ENCODE data around the gene SLAMF6. TPM values are rescaled to one million over a fixed set of nuclear protein-coding genes. Genes with fewer than 3 reads are reported as not detected.

Gene SLAMF6
- total and polyA plus RNA-seq, 4 donors, result 0.76 to 1.2 (median 0.92) TPM

DNA sequence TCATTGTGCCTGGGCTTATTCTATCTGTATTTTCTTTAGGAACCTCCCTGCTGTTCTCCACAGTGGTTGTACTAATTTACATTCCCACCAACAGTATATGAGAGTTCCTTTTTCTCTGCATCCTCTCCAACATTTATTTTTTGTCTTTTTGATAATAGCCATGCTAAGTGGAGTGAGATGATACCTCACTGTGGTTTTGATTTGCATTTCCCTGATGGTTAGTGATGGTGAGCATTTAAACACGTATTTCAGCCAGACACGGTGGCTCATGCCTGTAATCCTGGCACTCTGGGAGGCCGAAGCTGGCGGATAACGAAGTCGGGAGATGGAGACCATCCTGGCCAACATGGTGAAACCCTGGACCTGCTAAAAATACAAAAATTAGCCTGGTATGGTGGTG is 57.9 kb downstream of the SLAMF6 start:
- Histone ChIP-seq H3K9ac (ENCODE audit: low read depth in 1 of 2, low read length in 2 of 2) (no peak overlapping the region), H3K4me1 (ENCODE audit: control insufficient read depth in 4 of 4, insufficient read depth in 4 of 4, low read length in 3 of 4) (no peaks in the 10 kb centered on the region), H3K4me3 (ENCODE audit: low read depth in 1 of 3, low read length in 3 of 3) (no peak overlapping the region), H3K27ac (ENCODE audit: low read depth in 1 of 2, low read length in 2 of 2) (no peak overlapping the region), H3K9me3 (ENCODE audit: control insufficient read depth in 4 of 4, low read length in 3 of 4) (no peaks in the 10 kb centered on the region), H3K27me3 (ENCODE audit: control insufficient read depth in 4 of 4, insufficient read depth in 4 of 4, low read length in 3 of 4) (peaks cover 0 to 4% (median 0%) of the 10 kb centered on the region in 4 donors), H3K36me3 (ENCODE audit: control insufficient read depth in 4 of 4, insufficient read depth in 3 of 4, low read depth in 1 of 4, low read length in 3 of 4) (no peaks in the 10 kb centered on the region)
- no peak for DNase-seq (ENCODE audit: low spot score)
- WGBS, result 92% methylated on average over 6 of the region's 6 CpGs
- TF ChIP-seq SP1 (IDR thresholded peaks at IDR 0.05) (no peak), RAD21 (IDR thresholded peaks at IDR 0.05) (no peak), EGR1 (IDR thresholded peaks at IDR 0.05; ENCODE audit: low read depth in 2 of 2) (no peak), GABPA (IDR thresholded peaks at IDR 0.05 in 1 of 2, conservative IDR thresholded peaks at IDR 0.05 in 1 of 2) (no peak), CTCF (IDR thresholded peaks at IDR 0.05; ENCODE audit: low read depth, low read length, missing input control) (no peak), TAF1 (conservative IDR thresholded peaks at IDR 0.05) (no peak)
- TF ChIP-seq, protein P1, sequence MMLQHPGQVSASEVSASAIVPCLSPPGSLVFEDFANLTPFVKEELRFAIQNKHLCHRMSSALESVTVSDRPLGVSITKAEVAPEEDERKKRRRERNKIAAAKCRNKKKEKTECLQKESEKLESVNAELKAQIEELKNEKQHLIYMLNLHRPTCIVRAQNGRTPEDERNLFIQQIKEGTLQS (IDR thresholded peaks at IDR 0.05), result no peak

GRCh38 chr1:160460683-160461287 is 62.3 kb downstream of the SLAMF6 start:
- no peak for DNase-seq (ENCODE audit: low spot score)
- no peaks in the 10 kb centered on the region for H3K36me3 ChIP-seq (ENCODE audit: control insufficient read depth in 4 of 4, insufficient read depth in 3 of 4, low read depth in 1 of 4, low read length in 3 of 4)
- H3K9me3 ChIP-seq (ENCODE audit: control insufficient read depth in 4 of 4, low read length in 3 of 4), result no peaks in the 10 kb centered on the region
- WGBS, result 75% methylated on average over 4 of the region's 4 CpGs
- no peaks in the 10 kb centered on the region for H3K4me1 ChIP-seq (ENCODE audit: control insufficient read depth in 4 of 4, insufficient read depth in 4 of 4, low read length in 3 of 4)
- peaks cover 0 to 4% (median 0%) of the 10 kb centered on the region in 4 donors for H3K27me3 ChIP-seq (ENCODE audit: control insufficient read depth in 4 of 4, insufficient read depth in 4 of 4, low read length in 3 of 4)
- TF ChIP-seq HNF4G (IDR thresholded peaks at IDR 0.05) (no peak), FOXA2 (IDR thresholded peaks at IDR 0.05) (no peak), REST (IDR thresholded peaks at IDR 0.05) (no peak), NR2F2 (IDR thresholded peaks at IDR 0.05) (no peak), SP1 (IDR thresholded peaks at IDR 0.05) (no peak)
- H3K9ac ChIP-seq (ENCODE audit: low read depth in 1 of 2, low read length in 2 of 2), result no peak overlapping the region
- H3K27ac ChIP-seq (ENCODE audit: low read depth in 1 of 2, low read length in 2 of 2), result no peak overlapping the region
- no peak overlapping the region for H3K4me3 ChIP-seq (ENCODE audit: low read depth in 1 of 3, low read length in 3 of 3)

DNA sequence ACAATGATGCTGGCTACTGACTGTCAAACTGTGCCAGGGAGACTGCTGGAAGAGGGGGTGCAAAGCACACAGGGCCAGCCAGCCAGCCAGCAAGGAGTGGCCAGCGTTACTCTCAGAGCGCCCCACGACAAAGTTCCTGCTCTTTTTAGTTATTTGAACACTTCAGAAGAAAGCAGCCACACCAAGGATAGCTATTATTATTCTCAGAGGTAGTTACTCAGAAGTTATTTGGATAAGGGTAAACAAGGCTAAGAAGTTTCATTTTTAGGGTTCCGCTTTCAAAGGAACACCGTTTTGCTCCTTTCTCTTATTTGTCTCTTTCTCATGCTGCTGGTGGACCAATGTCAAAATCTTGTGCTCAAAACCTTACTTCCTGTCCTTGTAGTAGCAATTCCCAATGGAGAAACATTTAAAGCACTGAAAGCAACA is 62.8 kb downstream of the SLAMF6 start:
- no peak for DNase-seq (ENCODE audit: low spot score)
- Histone ChIP-seq H3K9ac (ENCODE audit: low read depth in 1 of 2, low read length in 2 of 2) (no peak overlapping the region), H3K36me3 (ENCODE audit: control insufficient read depth in 4 of 4, insufficient read depth in 3 of 4, low read depth in 1 of 4, low read length in 3 of 4) (no peaks in the 10 kb centered on the region), H3K9me3 (ENCODE audit: control insufficient read depth in 4 of 4, low read length in 3 of 4) (no peaks in the 10 kb centered on the region), H3K4me1 (ENCODE audit: control insufficient read depth in 4 of 4, insufficient read depth in 4 of 4, low read length in 3 of 4) (no peaks in the 10 kb centered on the region), H3K27me3 (ENCODE audit: control insufficient read depth in 4 of 4, insufficient read depth in 4 of 4, low read length in 3 of 4) (peaks cover 0 to 4% (median 0%) of the 10 kb centered on the region in 4 donors), H3K27ac (ENCODE audit: low read depth in 1 of 2, low read length in 2 of 2) (no peak overlapping the region), H3K4me3 (ENCODE audit: low read depth in 1 of 3, low read length in 3 of 3) (no peak overlapping the region)
- WGBS, result 84% methylated on average over 5 of the region's 5 CpGs
- TF ChIP-seq FOXA2 (IDR thresholded peaks at IDR 0.05) (no peak), JUND (IDR thresholded peaks at IDR 0.05) (no peak), FOXA1 (IDR thresholded peaks at IDR 0.05) (no peak), RAD21 (IDR thresholded peaks at IDR 0.05) (no peak), SP1 (IDR thresholded peaks at IDR 0.05) (no peak), RXRA (IDR thresholded peaks at IDR 0.05) (no peak), CTCF (IDR thresholded peaks at IDR 0.05; ENCODE audit: low read depth, low read length, missing input control) (no peak), GABPA (IDR thresholded peaks at IDR 0.05 in 1 of 2, conservative IDR thresholded peaks at IDR 0.05 in 1 of 2) (no peak), HNF4A (conservative IDR thresholded peaks at IDR 0.05) (no peak), HNF4G (IDR thresholded peaks at IDR 0.05) (no peak)
- TF ChIP-seq, protein P2, sequence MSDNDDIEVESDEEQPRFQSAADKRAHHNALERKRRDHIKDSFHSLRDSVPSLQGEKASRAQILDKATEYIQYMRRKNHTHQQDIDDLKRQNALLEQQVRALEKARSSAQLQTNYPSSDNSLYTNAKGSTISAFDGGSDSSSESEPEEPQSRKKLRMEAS (IDR thresholded peaks at IDR 0.05), result no peak

Data from liver (tissue), 9 donors.